ENCODE measurements around the gene GRIK2.

GRIK2 gene

DNA sequence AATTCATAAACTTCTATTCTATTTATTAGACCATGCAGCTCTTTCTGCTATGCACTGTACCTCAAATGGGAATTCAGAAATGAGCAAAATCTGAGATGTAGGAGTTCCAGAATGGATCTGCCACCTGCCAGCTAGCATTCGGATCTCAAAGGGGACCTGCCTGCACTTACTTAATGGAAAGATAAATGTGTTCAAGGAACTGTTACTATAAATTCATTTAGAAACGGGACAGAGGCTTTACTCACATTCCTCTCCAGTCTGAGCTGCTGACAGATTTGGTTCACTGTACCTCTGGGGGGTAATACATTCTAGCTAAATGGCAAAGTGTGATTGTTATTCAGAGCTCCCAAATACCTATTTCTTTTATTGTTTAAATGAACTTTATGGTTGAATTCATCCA is 384.1 kb downstream of the GRIK2 start:
- DNase-seq (ENCODE audit: low read depth in 2 of 3, low spot score in 2 of 3), result no peak

DNA sequence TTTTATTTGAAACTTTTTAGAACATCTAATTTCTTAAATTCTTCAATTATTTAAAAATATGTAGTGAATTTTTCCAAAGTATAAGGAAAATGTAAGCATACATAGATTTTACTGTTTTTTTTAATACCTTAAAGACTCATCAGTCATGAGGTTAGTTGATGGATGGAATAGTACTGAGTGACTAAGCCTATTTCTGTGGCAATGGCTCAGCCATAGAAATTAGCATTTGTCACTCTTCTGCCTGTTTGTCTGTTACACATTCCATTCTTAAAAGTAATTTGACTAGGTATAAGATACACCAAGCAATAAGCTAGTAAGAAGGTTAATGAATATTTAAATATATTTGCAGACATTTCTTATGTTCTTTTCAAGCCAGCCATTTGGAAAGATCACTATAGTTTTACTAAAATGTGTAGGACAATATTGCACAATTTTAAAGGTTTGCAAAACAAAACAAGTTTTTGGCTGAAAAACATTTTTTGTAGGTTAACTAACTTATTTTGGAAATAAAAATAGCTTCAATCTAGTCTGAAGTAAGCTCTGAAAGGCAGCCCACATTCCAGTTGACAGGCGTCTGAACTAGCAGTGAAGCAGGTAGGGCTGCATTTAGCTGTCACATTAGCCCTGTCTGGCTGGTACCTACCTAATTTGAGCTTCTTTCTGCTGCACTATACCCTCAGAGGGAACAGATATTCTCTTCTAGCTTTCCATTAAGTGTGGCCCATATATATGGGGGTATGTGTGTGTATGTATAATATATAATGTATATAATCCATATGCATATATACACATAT is 385.7 kb downstream of the GRIK2 start:
- DNase-seq (ENCODE audit: low read depth in 2 of 3, low spot score in 2 of 3), result no peak

DNA sequence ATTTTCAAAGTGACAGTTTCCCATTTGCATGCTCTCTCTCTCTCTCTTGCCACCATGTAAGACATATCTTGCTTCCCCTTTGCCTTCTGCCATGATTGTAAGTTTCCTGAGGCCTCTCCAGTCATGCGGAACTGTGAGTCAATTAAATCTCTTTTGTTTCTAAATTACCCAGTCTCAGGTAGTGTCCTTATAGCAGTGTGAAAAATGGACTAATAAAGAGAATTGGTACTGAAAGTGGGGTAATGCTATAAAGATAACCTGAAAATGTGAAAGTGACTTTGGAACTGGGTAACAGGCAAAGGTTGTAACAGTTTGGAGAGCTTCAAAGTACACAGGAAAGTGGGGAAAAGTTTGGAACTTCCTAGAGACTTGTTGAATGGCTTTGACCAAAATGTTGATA is 389.8 kb downstream of the GRIK2 start:
- DNase-seq (ENCODE audit: low read depth in 2 of 3, low spot score in 2 of 3), result no peak

DNA sequence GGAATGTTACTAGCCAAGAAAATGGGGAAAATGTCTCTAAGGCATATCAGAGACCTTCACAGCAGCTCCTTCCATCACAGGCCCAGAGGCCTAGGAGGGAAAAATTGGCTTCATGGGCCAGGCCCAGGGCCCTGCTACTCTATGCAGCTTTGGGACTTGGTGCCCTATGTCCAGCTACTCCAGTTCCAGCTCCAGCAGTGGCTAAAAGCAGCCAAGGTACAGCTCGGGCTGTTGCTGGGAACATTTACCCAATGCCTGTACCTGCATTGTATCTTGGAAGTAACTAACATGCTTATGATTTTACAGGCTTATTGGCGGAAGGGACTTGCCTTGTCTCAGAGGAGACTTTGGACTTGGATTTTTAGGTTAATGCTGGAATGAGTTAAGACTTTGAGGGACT is 390.6 kb downstream of the GRIK2 start:
- no peak for DNase-seq (ENCODE audit: low read depth in 2 of 3, low spot score in 2 of 3)

GRCh38 chr6:101799531-101799930 is 406.0 kb downstream of the GRIK2 start:
- DNase-seq (ENCODE audit: low read depth in 2 of 3, low spot score in 2 of 3), result no peak

DNA sequence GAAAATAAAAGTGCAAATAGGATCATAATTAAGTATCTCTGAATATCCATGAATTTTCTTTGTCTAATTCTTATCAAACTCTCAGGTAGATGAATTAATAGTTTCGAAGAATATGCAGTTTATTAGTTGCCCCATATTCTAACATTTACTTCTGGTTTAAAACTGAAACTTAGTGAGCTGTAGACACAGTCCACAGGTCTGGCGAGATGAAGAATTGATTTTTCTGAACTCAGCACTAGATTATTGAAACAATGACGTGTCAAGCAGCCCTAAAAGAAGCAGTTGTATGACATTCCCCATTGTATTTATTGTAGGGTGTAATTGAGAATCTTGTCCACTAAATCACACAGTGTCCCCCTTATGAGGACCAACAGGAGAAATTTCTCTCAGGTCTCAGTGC is 407.1 kb downstream of the GRIK2 start:
- DNase-seq (ENCODE audit: low read depth in 2 of 3, low spot score in 2 of 3), result no peak

GRCh38 chr6:101803136-101803535 is 409.6 kb downstream of the GRIK2 start:
- DNase-seq (ENCODE audit: low read depth in 2 of 3, low spot score in 2 of 3), result no peak

DNA sequence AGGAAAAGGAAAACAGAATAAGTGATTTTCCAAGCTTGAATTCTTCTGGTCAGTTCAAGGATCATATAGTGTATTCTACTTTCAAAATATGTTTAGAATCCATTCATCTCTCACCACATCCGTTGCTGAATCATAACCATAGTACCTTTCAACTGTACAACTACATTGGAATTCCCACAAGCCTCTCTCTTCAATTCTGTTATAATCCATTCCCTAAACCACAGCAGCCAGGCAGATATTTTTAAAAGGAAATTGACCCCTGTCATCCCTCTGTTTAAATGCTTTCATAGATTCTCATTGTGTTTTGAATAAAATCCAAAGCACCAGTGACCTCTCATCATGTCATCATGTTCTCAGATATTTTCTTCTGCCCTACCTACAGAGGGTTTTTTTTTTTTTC is 412.7 kb downstream of the GRIK2 start:
- DNase-seq (ENCODE audit: low read depth in 2 of 3, low spot score in 2 of 3), result no peak

DNA sequence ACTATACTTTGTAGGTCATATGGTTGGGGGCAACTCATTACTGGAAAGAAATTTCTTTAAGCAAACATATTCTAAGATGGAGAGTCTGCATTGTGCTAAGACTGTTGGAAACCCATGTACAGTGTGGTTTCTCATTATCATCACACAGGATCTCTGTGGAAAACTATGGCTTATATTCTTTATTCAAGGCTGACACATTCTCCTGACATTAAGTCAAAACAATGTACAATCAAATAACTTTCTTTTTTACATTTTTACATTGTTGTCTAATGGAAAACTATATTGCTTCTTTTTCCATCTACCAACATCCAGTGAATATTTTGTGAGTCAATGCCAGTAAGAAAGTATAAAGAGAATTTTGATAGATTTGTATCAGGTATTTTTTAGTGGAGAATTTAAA is 417.6 kb downstream of the GRIK2 start:
- no peak for DNase-seq (ENCODE audit: low read depth in 2 of 3, low spot score in 2 of 3)

GRCh38 chr6:101816716-101817115 is 423.2 kb downstream of the GRIK2 start:
- DNase-seq (ENCODE audit: low read depth in 2 of 3, low spot score in 2 of 3), result no peak

- DNase-seq (ENCODE audit: low read depth in 2 of 3, low spot score in 2 of 3), result no peak
Measured at GRCh38 chr6:101818051-101818450, 424.5 kb downstream of the GRIK2 start.

- DNase-seq (ENCODE audit: low read depth in 2 of 3, low spot score in 2 of 3), result no peak
Measured at GRCh38 chr6:101824551-101825345, 431.2 kb downstream of the GRIK2 start.

GRCh38 chr6:101826269-101826668 is 432.8 kb downstream of the GRIK2 start:
- no peak for DNase-seq (ENCODE audit: low read depth in 2 of 3, low spot score in 2 of 3)

GRCh38 chr6:101826678-101827077 is 433.2 kb downstream of the GRIK2 start:
- no peak for DNase-seq (ENCODE audit: low read depth in 2 of 3, low spot score in 2 of 3)

- no peak for DNase-seq (ENCODE audit: low read depth in 2 of 3, low spot score in 2 of 3)
Measured at GRCh38 chr6:101830501-101831031, 437.1 kb downstream of the GRIK2 start.

GRCh38 chr6:101832371-101832770 is 438.9 kb downstream of the GRIK2 start:
- DNase-seq (ENCODE audit: low read depth in 2 of 3, low spot score in 2 of 3), result no peak

DNA sequence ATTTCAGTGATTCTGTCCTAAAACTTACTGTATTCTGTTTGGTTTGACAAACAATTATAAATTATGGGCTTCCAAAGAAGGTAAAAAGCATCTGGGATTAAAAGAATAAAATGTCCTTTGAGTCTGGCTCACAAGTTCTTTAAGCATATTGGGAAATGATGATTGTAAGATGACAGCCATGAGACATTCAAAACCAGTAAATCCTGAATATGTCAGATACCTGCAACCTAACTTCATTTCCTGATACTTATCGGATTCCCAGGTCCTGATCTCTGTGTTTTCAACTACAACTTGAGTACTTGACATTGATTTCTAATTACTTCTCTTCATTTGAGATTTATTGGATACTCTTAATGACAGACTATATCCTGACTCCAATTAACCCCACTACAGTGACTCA is 446.6 kb downstream of the GRIK2 start:
- no peak for DNase-seq (ENCODE audit: low read depth in 2 of 3, low spot score in 2 of 3)

DNA sequence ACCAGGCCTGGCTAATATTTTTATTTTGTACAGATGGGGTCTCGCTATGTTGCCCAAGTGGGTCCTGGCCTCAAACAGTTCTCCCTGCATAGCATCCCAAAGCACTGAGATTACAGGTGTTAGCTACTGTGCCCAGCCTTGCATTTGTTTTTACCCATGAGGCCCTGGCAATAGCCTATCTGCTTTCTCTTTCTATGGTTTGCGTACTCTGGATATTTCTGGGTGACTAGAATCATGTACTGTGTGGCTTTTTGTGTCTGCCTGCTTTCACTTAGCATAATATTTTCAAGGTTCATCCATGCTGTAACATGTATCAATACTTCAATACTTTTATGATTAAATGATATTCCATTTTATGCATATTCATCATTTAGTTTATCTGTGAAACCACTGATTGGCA is 451.7 kb downstream of the GRIK2 start:
- no peak for DNase-seq (ENCODE audit: low read depth in 2 of 3, low spot score in 2 of 3)

DNA sequence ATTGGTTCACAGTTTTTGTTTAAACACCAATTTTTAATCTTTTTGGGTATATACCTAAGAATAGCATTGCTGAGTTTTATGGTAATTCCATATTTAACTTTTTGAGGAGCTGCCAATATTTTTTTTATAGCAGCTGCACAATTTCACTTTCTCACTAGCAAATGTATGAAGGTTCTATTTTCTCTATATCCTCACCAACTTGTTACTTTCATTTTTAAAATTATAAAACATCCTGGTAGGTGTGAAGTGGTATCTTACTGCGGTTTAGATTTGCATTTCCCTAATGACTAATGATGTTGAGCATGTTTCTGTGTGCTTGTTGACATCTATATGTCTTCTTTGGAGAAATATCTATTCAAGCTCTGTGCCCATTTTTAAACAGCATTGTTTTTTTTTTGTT is 452.1 kb downstream of the GRIK2 start:
- DNase-seq (ENCODE audit: low read depth in 2 of 3, low spot score in 2 of 3), result no peak

GRCh38 chr6:101847690-101848089 is 454.2 kb downstream of the GRIK2 start:
- DNase-seq (ENCODE audit: low read depth in 2 of 3, low spot score in 2 of 3), result no peak

DNA sequence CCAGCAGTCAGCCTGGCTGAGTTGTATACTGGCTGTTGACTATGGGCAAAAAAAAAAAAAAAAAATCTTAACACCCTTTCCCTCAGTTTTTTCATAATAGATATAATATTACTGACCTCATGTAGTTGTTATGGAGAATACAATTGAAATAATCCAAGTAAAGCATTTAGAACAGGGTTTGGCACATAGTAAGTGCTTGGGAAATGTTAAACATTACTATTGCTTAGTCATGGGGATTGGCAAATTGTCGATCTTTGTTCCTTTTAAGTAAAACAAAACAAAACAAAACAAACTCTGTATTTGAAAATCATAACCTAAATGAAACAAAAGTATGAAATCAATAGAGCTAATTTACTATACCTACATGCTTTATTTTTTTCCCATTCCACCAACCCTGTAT is 458.4 kb downstream of the GRIK2 start:
- no peak for DNase-seq (ENCODE audit: low read depth in 2 of 3, low spot score in 2 of 3)
